GM12872 (cell line): Measurements from ENCODE around the gene DNM1.

ENCODE experiments used
- CTCF ChIP-seq: IDR thresholded peaks from 3 replicates; pipeline ENCODE4 v1.5.1; 2011; ENCODE audit warnings: low read depth, mild to moderate bottlenecking, low read length, moderate library complexity; ENCODE audit not compliant: insufficient read depth

DNM1 gene

GRCh38 chr9:128190013-128190412, 13.2 kb upstream of the DNM1 start:
- no peak for TF ChIP-seq CTCF

DNA sequence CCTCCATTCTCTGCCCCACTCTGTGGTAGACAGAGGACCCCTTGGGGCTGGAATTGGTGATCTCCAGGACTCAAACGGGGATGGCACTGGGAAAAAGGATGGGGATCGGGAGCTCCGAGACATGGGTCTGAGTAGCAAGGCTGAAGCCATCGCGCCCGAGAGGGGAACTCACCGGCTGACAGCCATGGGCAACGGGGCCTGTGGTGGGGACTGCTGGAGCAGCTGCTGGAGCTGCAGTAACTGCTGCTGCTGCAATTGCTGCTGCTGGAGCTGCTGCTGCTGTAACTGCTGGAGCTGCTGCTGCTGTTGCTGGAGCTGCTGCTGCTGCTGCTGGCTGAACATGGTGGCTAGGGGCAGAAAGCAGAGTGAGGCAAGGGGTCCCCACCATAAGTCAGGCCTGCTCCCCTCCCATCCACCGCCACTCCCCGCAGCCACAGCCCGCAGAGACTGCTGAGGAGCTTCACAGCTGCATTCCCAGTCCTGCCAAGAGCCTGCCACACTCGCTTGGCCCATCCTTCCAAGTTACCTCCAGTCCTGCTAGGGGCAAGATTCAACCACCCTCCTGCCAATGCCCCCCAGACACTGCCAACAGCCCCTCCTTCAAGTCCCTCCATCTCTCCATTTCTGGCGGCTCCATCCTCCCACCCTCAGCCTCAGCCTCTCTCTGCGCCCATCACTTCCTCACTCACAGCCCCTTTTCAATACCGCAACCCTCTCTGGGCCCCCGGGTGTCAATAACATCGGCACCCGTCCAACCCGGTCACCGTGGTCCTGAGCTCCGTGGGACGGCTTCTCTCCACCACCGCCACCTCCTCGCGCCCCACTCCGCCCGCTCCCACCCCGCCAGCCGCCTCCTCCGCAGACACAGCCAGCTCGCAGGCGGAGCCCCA, 12.4 kb upstream of the DNM1 start:
- no peak for TF ChIP-seq CTCF

- TF ChIP-seq CTCF, result peak; percentile 67
Observed at GRCh38 chr9:128191406-128192046, 11.7 kb upstream of the DNM1 start, which contains the start of gene CIZ1. Gene CIZ1, minus strand, starts transcription at chr9:128191572. Its CDS starts 715 bp downstream, at chr9:128190857.

- peak; percentile 29; the same call in 1 of the 3 replicates for TF ChIP-seq CTCF
Observed at GRCh38 chr9:128192601-128193371, 10.4 kb upstream of the DNM1 start.

DNA sequence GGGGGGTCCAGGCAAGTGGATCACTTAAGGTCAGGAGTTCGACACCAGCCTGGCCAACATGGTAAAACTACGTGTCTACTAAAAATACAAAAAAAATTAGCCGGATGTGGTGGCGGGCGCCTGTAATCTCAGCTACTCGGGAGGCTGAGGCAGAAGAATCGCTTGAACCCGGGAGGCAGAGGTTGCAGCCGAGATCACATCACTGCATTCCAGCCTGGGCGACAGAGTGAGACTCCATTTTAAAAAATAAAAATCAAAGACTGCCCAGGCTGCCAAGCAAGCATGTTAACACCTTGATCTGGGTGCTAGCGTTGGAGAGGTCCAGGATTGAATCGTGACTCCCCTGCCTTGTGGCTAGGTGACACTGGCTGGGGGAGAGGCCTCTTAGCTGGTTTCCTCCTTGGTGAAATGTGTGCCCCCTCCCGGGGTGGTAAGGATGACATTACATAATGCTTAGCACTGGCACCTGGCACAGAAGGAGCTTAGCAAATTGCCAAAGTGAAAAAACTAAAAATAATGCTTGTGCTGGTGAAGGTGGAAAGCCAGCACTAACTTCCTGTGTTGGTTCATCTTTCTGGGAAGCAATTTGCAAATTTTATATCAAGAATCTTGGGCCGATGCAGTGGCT, 9.6 kb upstream of the DNM1 start:
- no peak for TF ChIP-seq CTCF

GRCh38 chr9:128201441-128202369, 1.5 kb upstream of the DNM1 start:
- no peak for TF ChIP-seq CTCF
